Endothelial cell of hepatic sinusoid (primary cell): ENCODE results near the gene RGS6.

Experiments
- in situ Hi-C: cut with HindIII; loops from 2 replicates; pipeline ENCODE4 v1.10.0; 2017; ENCODE audit warnings: low sequenced_read_pairs

Gene RGS6

GRCh38 chr14:72516936-72517700, 584.9 kb downstream of the RGS6 start:
- in situ Hi-C loops: no loop called here

GRCh38 chr14:72517736-72518135, 585.5 kb downstream of the RGS6 start:
- in situ Hi-C loops: no loop called here

GRCh38 chr14:72518809-72519377, 586.7 kb downstream of the RGS6 start:
- in situ Hi-C loops: no loop called here

GRCh38 chr14:72519543-72519942, 587.3 kb downstream of the RGS6 start:
- in situ Hi-C loops: no loop called here

- in situ Hi-C loops: no loop called here
These were observed 588.8 kb downstream of the RGS6 start for GRCh38 chr14:72521045-72521444.

GRCh38 chr14:72521968-72522741, 589.9 kb downstream of the RGS6 start:
- in situ Hi-C loops: no loop called here

GRCh38 chr14:72522847-72523246, 590.6 kb downstream of the RGS6 start:
- in situ Hi-C loops: no loop called here

GRCh38 chr14:72523424-72524294, 591.4 kb downstream of the RGS6 start:
- in situ Hi-C loops: no loop called here

GRCh38 chr14:72524295-72524629, 592.0 kb downstream of the RGS6 start:
- in situ Hi-C loops: no loop called here

GRCh38 chr14:72525087-72525915, 593.1 kb downstream of the RGS6 start:
- in situ Hi-C loops: no loop called here

- in situ Hi-C loops: no loop called here
These were observed 595.4 kb downstream of the RGS6 start for GRCh38 chr14:72527591-72527990.

- in situ Hi-C loops: no loop called here
These were observed 596.0 kb downstream of the RGS6 start for GRCh38 chr14:72528059-72528862.

- in situ Hi-C loops: no loop called here
These were observed 596.6 kb downstream of the RGS6 start for GRCh38 chr14:72528863-72529175.

- in situ Hi-C loops: no loop called here
These were observed 600.6 kb downstream of the RGS6 start for GRCh38 chr14:72532686-72533454.

GRCh38 chr14:72535485-72535884, 603.3 kb downstream of the RGS6 start:
- in situ Hi-C loops: no loop called here

- in situ Hi-C loops: no loop called here
These were observed 606.2 kb downstream of the RGS6 start for GRCh38 chr14:72538387-72538786.

GRCh38 chr14:72539661-72540315, 607.6 kb downstream of the RGS6 start:
- in situ Hi-C loops: loop anchor here (5.0 kb wide), 1 partner anchor 328 kb away; no protein-coding TSS in a partner anchor

- in situ Hi-C loops: loop anchor here (5.0 kb wide), 1 partner anchor 326 kb away; no protein-coding TSS in a partner anchor
These were observed 608.6 kb downstream of the RGS6 start for GRCh38 chr14:72540836-72541235.
